RWPE1 (cell line): ENCODE data around the gene ZCCHC24.

ENCODE experiments used
- CTCF ChIA-PET: fragments of 350-600 bp; sonication (Branson Sonifier 250); formaldehyde crosslinking; extraction: SDS; loops from one replicate; lab custom pipeline; 2021; lab: Yijun Ruan, JAX
- POLR2A ChIA-PET: fragments of 400-600 bp; formaldehyde crosslinking; extraction: SDS; loops from one replicate; lab custom pipeline; 2020; ENCODE audit warnings: antibody characterized with exemption; ENCODE audit not compliant: low non-redundant PET; lab: Yijun Ruan, JAX
- DNase-seq: peaks from one replicate; pipeline ENCODE4 v3.0.0; 2012; ENCODE audit warnings: low spot score
- H3K27ac ChIP-seq: fragments of 450-650 bp; 2 replicates; pipeline ENCODE4 v1.5.1; 2017
- CTCF ChIP-seq: fragments of 450-650 bp; conservative IDR thresholded peaks from 2 replicates; pipeline ENCODE4 v1.5.1; 2017; ENCODE audit warnings: low read depth, mild to moderate bottlenecking

Gene ZCCHC24

DNA sequence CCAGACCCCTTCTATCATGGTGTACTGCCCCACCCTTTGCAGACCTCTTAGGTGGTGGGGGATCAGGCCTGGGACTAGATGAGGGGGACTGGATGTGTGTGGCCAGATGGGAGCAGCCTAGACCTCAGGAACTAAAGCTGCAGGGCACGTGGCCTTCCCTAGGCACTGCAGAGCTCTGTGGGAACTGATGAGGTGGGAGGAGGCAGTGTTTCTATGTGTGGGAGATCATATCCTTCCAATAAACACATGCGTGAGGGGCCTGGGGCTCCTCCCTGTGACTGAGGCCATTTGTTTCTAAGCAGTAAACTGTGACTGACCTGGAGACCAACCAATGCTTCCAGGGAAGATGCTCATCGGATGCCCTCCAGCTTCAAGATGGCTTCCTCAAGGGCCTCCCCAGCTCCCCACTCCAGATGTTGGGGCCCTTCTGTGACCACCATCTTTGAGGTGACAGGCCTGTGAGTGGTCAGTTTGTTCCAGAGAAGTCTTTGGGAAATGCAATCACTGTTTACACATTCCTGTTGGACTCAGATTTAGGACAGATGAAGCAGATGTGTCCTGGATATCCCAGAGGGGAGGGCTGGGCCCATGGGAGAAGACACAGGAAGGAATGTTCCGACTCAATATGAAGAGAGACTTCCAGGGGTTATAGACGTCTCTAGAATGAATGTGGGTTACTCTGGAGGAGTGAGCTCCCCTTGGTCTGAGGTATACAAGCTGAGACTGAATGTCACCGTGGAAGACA lies 23.6 kb upstream of the ZCCHC24 start:
- no peak for TF ChIP-seq CTCF
- H3K27ac ChIP-seq = no peak overlapping the region
- POLR2A ChIA-PET = no interaction called here
- CTCF ChIA-PET = interaction anchor here (1.1 to 1.7 kb wide), 2 partner anchors 79 to 95 kb away, joined by 3 to 10 read pairs; no protein-coding TSS in a partner anchor
- DNase-seq = no peak

GRCh38 chr10:79468015-79468560 lies 22.7 kb upstream of the ZCCHC24 start:
- no peak for TF ChIP-seq CTCF
- ChIA-PET POLR2A (no interaction called here), CTCF (interaction anchor here (0.6 to 1.7 kb wide), 7 partner anchors 9 to 95 kb away, joined by 3 to 10 read pairs (median 4); no protein-coding TSS in a partner anchor)
- no peak overlapping the region for H3K27ac ChIP-seq
- no peak for DNase-seq

DNA sequence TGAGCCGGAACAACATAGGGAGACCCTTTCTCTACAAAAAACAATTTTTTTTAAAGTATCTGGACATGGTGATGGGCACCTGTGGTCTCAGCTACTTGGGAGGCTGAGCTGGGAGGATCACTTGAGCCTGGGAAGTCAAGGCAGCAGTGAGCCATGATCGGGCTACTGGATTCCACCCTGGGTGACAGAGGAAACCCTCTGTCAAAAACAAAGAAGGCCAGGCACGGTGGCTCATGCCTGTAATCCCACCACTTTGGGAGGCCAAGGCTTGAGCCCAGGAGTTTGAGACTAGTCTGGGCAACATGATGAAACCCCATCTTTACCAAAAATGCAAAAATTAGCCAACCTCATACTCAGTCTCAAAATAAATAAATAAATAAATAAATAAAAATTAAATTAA lies 19.9 kb upstream of the ZCCHC24 start:
- TF ChIP-seq CTCF = no peak

DNA sequence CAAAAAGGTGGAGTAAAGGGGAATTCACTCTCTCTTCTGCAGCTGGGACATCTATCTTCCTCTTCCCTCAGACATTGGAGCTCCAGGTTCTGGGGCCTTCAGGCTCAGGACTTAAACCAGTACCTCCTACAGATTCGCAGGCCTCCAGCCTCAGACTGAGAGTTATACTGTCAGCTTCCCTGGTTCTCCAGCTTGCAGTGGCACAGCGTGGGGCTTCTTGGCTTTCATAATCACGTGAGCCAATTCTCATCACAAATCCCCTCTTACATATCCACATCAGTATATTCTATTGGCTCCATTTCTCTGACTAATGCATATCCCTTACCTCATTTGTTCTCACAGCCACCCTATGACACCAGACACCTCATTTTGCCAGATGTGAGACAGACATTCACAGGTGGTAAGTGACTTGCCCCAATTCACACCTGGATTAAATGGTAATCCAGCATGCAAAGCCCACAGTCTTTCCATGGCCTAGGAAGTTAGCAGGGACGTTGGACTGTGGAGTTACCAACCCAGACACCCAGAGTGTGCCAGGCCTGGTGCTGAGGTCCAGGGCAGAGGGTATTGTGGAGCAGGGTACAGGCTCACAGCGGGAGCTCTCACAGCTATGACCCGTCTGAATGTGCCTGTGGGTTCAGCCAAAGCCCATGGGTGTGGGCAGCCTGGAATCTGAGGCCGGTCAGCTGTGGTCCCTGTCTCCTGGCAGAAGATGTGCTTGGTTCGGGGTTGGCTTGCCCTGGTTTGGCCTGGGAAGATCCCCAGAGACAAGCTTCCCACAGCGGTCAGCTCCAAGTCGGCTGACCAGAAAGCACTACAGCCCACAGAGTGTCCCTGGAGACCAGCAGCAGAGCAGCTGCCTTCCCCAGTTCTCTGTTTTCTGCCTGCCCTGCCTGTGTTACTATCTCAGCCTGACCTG lies 18.4 kb upstream of the ZCCHC24 start:
- no peak for TF ChIP-seq CTCF
- ChIA-PET POLR2A (no interaction called here), CTCF (no interaction called here)
- no peak overlapping the region for H3K27ac ChIP-seq
- no peak for DNase-seq

More for the DNA sequence above, 19.9 kb upstream of the ZCCHC24 start:
- DNase-seq = no peak
- ChIA-PET CTCF (interaction anchor here (1.2 kb wide), 1 partner anchor 91 kb away, joined by 4 read pairs; no protein-coding TSS in a partner anchor), POLR2A (no interaction called here)
- no peak overlapping the region for H3K27ac ChIP-seq

DNA sequence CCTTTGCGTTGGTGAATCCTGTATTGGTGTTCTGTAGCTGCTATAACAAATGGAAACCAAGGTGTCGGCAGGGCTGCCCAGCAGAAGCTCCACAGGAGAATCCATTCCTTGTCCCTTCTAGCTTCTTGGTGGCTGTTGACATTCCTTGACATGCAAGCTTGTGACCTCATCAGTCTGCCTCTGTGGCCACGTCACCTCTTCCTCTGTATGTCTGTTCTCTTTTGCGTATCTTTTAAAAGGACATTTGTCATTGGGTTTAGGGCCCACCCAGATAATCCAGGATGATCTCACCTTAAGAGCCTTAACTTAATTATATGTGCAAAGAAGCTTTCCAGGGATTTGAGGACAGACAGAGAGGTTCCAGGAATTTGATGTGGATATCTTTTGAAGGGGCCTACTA lies 15.3 kb upstream of the ZCCHC24 start:
- ChIA-PET POLR2A (no interaction called here), CTCF (interaction anchor here (1.2 kb wide), 1 partner anchor 86 kb away, joined by 4 read pairs; no protein-coding TSS in a partner anchor)
- no peak for DNase-seq
- no peak for TF ChIP-seq CTCF
- no peak overlapping the region for H3K27ac ChIP-seq

GRCh38 chr10:79459243-79459642 lies 13.8 kb upstream of the ZCCHC24 start:
- CTCF ChIA-PET = no interaction called here
- DNase-seq = no peak
- POLR2A ChIA-PET = no interaction called here
- no peak overlapping the region for H3K27ac ChIP-seq
- no peak for TF ChIP-seq CTCF
